ENCODE results near the gene TSPAN10. TPM values are rescaled to one million over a fixed set of nuclear protein-coding genes. Genes with fewer than 3 reads are reported as not detected.

Gene TSPAN10
- total and polyA plus RNA-seq, 2 of the 8 experiments (the other 6 are each of a cell fraction or from before 2014, with no cell fraction given): 0.99 to 1.1 TPM

- no peak overlapping the region for H3K18ac ChIP-seq (ENCODE audit: extremely low read depth, low read length)
- H3K56ac ChIP-seq (replicated peaks; ENCODE audit: insufficient read length, low read depth, low read length): no peak overlapping the region
- H2BK15ac ChIP-seq (ENCODE audit: low read length): no peak overlapping the region
- no peaks in the 10 kb centered on the region for H3K9me3 ChIP-seq (ENCODE audit: insufficient read depth in 2 of 2, low read depth in 1 of 2, low read length in 1 of 2)
- H3K4me2 ChIP-seq (ENCODE audit: insufficient read depth in 1 of 2, low read depth in 2 of 2, low read length in 2 of 2): no peak overlapping the region
- H2BK5ac ChIP-seq (ENCODE audit: low read depth, low read length): no peak overlapping the region
- no peaks in the 10 kb centered on the region for H3K79me2 ChIP-seq (ENCODE audit: control insufficient read depth in 1 of 2, insufficient read depth in 2 of 2, low read length in 2 of 2)
- H3K4me3 ChIP-seq (ENCODE audit: extremely low read depth in 1 of 4, insufficient read depth in 2 of 4, low read depth in 3 of 4, low read length in 4 of 4): no peak overlapping the region
- no peak for FAIRE-seq
- no peak overlapping the region for H2AFZ ChIP-seq (ENCODE audit: low read length)
- ChIA-PET CTCF (ENCODE audit: partially characterized antibody) (interaction anchor here (1.3 to 2.2 kb wide), 2 partner anchors 12 to 20 kb away, joined by 4 to 9 read pairs; no protein-coding TSS in a partner anchor), POLR2A (ENCODE audit: partially characterized antibody) (interaction anchor here (2.4 kb wide), 1 partner anchor 12 kb away, joined by 6 read pairs; no protein-coding TSS in a partner anchor)
- 91% methylated on average over 5 of the region's 5 CpGs; no CpG with 5 or more reads in 1 of the 2 experiments for WGBS, 2 experiments (ENCODE audit: extremely low coverage in 1 of 2, insufficient coverage in 1 of 2, insufficient read length in 1 of 2, insufficient replicate concordance in 2 of 2, low coverage in 1 of 2, low lambda C conversion rate in 2 of 2, missing lambda C conversion rate in 1 of 2)
- H3K9ac ChIP-seq (replicated peaks in 1 of 4; ENCODE audit: extremely low read depth in 1 of 4, low read depth in 3 of 4, low read length in 3 of 4): no peak overlapping the region
- no peaks in the 10 kb centered on the region for H3K4me1 ChIP-seq (replicated peaks in 1 of 4; ENCODE audit: control insufficient read depth in 3 of 4, insufficient read depth in 4 of 4, low read length in 3 of 4)
- H3K23ac ChIP-seq (ENCODE audit: insufficient read length): no peak overlapping the region
- peaks cover 2 to 4% of the 10 kb centered on the region in 2 experiments for H4K20me1 ChIP-seq (replicated peaks in 1 of 2; ENCODE audit: control insufficient read depth in 1 of 2, insufficient read depth in 2 of 2, low read length in 2 of 2)
- no peaks in the 10 kb centered on the region for H3K79me1 ChIP-seq (ENCODE audit: low read depth, low read length)
- H2BK12ac ChIP-seq (ENCODE audit: low read depth, low read length): no peak overlapping the region
- no peak overlapping the region for H4K5ac ChIP-seq (ENCODE audit: insufficient read length, low read depth, low read length)
- no peak overlapping the region for H3K14ac ChIP-seq (ENCODE audit: insufficient read length)
- H3K27me3 ChIP-seq (replicated peaks in 1 of 4; ENCODE audit: control insufficient read depth in 3 of 4, extremely low read depth in 1 of 4, insufficient read depth in 3 of 4, low read length in 3 of 4): no peaks in the 10 kb centered on the region
- H2BK20ac ChIP-seq (ENCODE audit: low read length): no peak overlapping the region
- H3K4ac ChIP-seq (replicated peaks; ENCODE audit: insufficient read length, low read depth, low read length): no peak overlapping the region
- H3K23me2 ChIP-seq (ENCODE audit: low read depth, low read length): no peaks in the 10 kb centered on the region
- no peak for DNase-seq (ENCODE audit: low read depth in 1 of 2, low spot score in 2 of 2)
- H4K91ac ChIP-seq (replicated peaks; ENCODE audit: insufficient read length, low read length): no peak overlapping the region
- no peak overlapping the region for H4K8ac ChIP-seq (ENCODE audit: extremely low read depth, insufficient read depth, low read length)
- H2BK120ac ChIP-seq (replicated peaks; ENCODE audit: low read depth, low read length): no peak overlapping the region
- no peak overlapping the region for H3K27ac ChIP-seq (ENCODE audit: low read depth, low read length)
- H2AK5ac ChIP-seq (ENCODE audit: low read depth, low read length): no peak overlapping the region
- peaks cover 23 to 54% (median 37%) of the 10 kb centered on the region in 4 experiments for H3K36me3 ChIP-seq (ENCODE audit: control insufficient read depth in 2 of 4, insufficient read depth in 4 of 4, low read length in 3 of 4)
- no peak for TF ChIP-seq NRF1 (IDR thresholded peaks at IDR 0.05; ENCODE audit: low read depth, low read length)
- no peak for TF ChIP-seq RAD21 (IDR thresholded peaks at IDR 0.05 in 1 of 2, conservative IDR thresholded peaks at IDR 0.05 in 1 of 2; ENCODE audit: low read depth in 2 of 2, low read length in 2 of 2)
- TF ChIP-seq ATF3 (IDR thresholded peaks at IDR 0.05; ENCODE audit: insufficient read depth, low read depth, low read length): no peak
- TF ChIP-seq EGR1 (IDR thresholded peaks at IDR 0.05; ENCODE audit: borderline replicate concordance, low read depth, low read length): no peak
- no peak for TF ChIP-seq GABPA (IDR thresholded peaks at IDR 0.05; ENCODE audit: borderline replicate concordance, insufficient read depth, low read length)
- no peak for TF ChIP-seq TAF7 (optimal IDR thresholded peaks at IDR 0.05; ENCODE audit: borderline replicate concordance, low read depth, low read length)
- TF ChIP-seq NANOG (IDR thresholded peaks at IDR 0.05; ENCODE audit: insufficient read depth, low read depth, low read length, poor library complexity, severe bottlenecking): no peak
- TF ChIP-seq HDAC2 (IDR thresholded peaks at IDR 0.05; ENCODE audit: borderline replicate concordance in 1 of 2, low read depth in 2 of 2, low read length in 2 of 2): no peak
- TF ChIP-seq USF2 (IDR thresholded peaks at IDR 0.05; ENCODE audit: low read length): no peak
- no peak for TF ChIP-seq BCL11A (IDR thresholded peaks at IDR 0.05; ENCODE audit: low read depth in 2 of 2, low read length in 2 of 2)
- no peak for TF ChIP-seq EP300 (IDR thresholded peaks at IDR 0.05; ENCODE audit: borderline replicate concordance in 1 of 2, low read depth in 2 of 2, low read length in 2 of 2)
Observed at GRCh38 chr17:81589612-81590011, 47.4 kb upstream of the TSPAN10 start.

All from H1 (cell line).